ENCODE measurements around the gene SPTB.

The SPTB gene

DNA sequence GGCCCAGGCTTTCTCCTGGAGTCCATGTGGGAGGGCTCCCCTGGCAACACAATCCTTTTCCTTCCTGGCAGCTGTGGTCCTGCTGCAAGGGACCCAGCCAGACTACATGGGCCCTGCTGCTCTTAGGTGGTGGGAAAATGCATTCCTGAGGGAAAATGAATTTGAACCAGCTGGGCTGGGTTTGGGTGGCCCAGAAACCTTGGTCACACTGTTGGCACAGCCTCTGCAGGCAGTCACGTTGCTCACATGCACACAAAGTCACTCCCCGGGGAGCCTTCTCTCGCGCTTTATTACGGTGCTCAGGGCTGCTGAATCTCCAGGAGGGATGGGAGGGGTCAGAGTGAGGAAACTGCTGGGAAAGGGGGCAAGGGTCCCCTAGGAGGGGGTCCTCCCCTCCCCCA lies 158.3 kb downstream of the SPTB start:
- Mint-ChIP-seq H3K27me3 (no peaks in the 10 kb centered on the region), H3K9me3 (no peaks in the 10 kb centered on the region), H3K27ac (peak overlapping the region; percentile 54), H3K4me3 (no peak overlapping the region), H3K36me3 (ENCODE audit: low read depth) (no peaks in the 10 kb centered on the region), H3K4me1 (ENCODE audit: low read depth) (peaks cover 84% of the 10 kb centered on the region)
- DNase-seq: no peak

DNA sequence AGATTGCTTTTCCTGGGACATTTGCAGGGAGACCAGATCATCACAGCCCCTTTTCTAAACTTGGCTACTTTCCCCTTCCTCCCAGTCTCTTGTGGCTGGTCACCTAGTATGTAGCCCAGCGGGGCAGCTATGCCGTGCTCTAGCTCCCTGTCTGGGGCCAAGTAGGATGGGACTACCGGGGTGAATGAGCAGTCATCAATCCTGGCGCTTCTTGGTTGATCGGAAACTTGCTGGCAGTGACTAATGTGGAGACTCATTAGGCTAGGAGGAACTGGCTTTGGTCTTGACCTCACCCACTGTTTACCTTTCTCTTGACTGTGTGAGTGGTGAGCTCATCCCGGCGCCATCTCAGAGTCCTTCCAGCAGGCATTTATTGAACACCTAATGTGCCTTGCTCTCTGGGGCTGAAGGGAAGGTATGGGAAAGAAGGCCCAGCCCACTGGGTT lies 159.6 kb downstream of the SPTB start:
- DNase-seq: no peak
- Mint-ChIP-seq H3K27me3 (no peaks in the 10 kb centered on the region), H3K27ac (peak overlapping the region; percentile 53), H3K4me1 (ENCODE audit: low read depth) (peaks cover 75% of the 10 kb centered on the region), H3K4me3 (no peak overlapping the region), H3K9me3 (no peaks in the 10 kb centered on the region), H3K36me3 (ENCODE audit: low read depth) (no peaks in the 10 kb centered on the region)

DNA sequence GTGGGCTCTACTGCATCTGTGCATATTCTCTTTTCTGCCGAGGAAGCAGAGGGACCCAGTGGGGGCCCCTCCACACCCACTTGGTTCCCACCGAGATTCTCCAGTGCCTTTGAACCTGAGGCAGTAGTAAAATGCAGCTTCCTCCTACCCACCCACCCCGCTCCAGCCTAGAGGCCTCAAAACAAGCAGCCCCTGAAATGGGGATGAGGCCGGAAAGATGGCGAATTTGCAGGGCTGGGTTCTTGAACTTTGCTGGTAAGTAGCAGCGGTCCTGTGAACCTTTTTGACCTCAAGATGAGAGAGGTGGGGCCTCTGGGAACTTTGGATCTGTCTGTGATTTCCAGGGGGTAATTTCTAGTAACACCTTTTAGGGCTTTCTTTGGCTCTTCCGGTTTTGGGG lies 160.1 kb downstream of the SPTB start:
- no peaks in the 10 kb centered on the region for H3K27me3 Mint-ChIP-seq

DNA sequence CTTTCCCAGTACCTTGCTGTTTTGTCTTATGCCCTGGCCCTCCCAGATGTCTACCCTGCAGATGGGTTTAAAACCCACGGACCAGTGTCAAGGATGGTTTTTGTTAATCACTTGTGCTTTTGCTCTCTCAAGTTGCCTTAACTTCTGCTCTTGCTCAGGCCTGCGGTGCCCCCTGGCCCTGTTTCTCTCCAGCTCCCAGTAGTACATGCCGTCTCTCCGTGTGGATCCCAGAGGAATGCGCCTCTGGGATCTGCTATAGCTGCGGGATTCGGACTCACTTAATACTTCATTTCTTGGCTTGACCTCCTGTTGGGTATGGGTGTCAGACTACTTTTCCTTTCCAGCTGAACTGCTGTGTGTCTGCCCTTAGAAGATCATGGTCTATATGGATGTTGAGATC lies 160.9 kb downstream of the SPTB start:
- Mint-ChIP-seq H3K36me3 (ENCODE audit: low read depth) (peaks cover 2% of the 10 kb centered on the region), H3K9me3 (peaks cover 5% of the 10 kb centered on the region), H3K4me3 (no peak overlapping the region), H3K4me1 (ENCODE audit: low read depth) (peaks cover 68% of the 10 kb centered on the region), H3K27ac (no peak overlapping the region), H3K27me3 (no peaks in the 10 kb centered on the region)
- no peak for DNase-seq

More for the DNA sequence above, 160.1 kb downstream of the SPTB start:
- Mint-ChIP-seq H3K4me1 (ENCODE audit: low read depth) (peaks cover 73% of the 10 kb centered on the region), H3K27ac (peak overlapping the region; percentile 53), H3K36me3 (ENCODE audit: low read depth) (no peaks in the 10 kb centered on the region), H3K4me3 (no peak overlapping the region), H3K9me3 (peaks cover under 1% of the 10 kb centered on the region)
- no peak for DNase-seq

DNA sequence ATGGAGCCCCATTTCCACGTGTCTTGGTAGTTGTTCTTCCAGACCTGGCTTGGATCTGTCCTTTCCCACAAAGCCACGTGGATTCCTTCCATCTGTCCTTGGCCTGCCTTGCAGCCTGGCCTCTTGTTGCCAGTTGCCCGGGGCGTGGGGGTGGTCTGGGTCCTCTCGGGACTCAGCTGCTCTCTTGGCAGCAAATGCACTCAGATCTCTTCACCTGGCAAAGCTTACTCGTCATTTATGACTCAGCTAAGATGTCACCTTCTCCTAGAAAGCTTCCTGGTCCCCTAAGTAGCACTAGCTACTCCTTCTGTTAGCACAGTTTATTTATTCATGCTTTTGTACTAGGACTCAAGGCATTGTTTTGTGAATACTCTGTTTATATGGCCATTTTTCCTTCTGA lies 161.8 kb downstream of the SPTB start:
- Mint-ChIP-seq H3K4me1 (ENCODE audit: low read depth) (peaks cover 62% of the 10 kb centered on the region), H3K36me3 (ENCODE audit: low read depth) (peaks cover 2% of the 10 kb centered on the region), H3K4me3 (no peak overlapping the region), H3K9me3 (peaks cover 12% of the 10 kb centered on the region), H3K27me3 (no peaks in the 10 kb centered on the region), H3K27ac (peak overlapping the region; percentile 5)
- DNase-seq: no peak

DNA sequence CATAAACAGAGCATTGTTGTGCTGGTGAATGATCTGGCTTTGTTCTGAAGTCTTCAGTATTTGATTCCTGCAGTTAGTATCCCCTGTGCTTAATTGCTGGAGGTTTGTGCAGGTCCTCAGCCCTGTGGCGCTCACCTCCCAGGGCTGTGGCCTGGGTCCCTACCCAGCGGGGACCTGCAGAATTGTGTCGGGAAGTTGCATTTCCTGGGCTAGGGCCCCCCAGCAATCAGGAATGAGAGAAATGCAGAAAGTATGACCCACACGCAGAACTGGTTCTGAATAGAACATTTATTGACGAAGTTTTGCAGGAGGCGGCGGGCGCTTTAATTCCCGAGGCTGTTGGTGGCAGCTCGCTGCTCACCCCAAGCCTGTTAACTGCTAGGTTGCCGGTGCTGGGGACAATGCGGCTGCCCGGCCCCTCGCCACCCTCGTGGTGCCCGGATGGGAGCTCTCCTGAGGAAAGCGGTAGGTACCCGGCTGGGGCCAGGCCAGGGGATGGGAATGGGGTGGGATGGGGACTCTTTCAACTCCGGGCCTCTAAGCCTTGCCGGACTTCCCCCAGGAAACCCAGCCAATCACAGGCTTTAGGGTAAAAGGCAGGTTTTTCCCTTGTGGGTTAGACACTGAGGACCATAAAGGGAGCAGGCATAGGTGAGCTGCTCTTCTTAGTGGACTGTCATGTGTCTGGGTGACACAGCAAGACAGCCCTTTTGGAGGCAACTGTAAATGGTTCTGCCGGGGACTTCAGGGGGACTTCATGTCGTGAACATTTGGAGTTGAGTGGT lies 163.9 kb downstream of the SPTB start:
- H3K4me1 Mint-ChIP-seq (ENCODE audit: low read depth): peaks cover 45% of the 10 kb centered on the region
- no peak overlapping the region for H3K4me3 Mint-ChIP-seq
- H3K27me3 Mint-ChIP-seq: no peaks in the 10 kb centered on the region
- peaks cover 17% of the 10 kb centered on the region for H3K9me3 Mint-ChIP-seq
- H3K36me3 Mint-ChIP-seq (ENCODE audit: low read depth): peaks cover 2% of the 10 kb centered on the region
- no peak for DNase-seq
- H3K27ac Mint-ChIP-seq: no peak overlapping the region

DNA sequence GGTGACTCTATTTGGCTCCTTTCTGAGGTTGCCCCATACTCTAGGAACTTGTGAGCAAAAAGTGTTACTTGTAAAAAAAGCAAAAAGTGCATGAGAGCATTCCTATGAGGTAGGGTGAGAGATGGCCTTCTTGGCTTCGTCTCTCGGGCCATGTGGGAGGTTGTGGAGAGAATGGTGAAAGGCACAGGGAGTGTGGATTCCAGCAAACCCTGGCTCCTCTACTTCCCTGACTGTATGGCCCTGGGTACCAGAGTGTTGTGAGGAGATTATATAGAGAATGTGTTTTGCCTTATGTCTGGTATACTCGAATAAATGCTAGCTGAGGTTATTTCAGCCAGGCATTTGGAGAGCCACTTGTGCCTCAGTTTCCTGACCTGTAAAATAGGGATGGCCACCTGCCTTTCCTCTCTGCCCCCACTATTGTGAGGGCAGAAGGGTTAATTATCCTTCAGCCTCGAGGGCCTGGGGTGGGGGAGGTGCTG lies 164.5 kb downstream of the SPTB start:
- Mint-ChIP-seq H3K4me1 (ENCODE audit: low read depth) (peaks cover 44% of the 10 kb centered on the region), H3K27me3 (no peaks in the 10 kb centered on the region), H3K27ac (no peak overlapping the region), H3K36me3 (ENCODE audit: low read depth) (peaks cover 2% of the 10 kb centered on the region), H3K4me3 (no peak overlapping the region), H3K9me3 (peaks cover 17% of the 10 kb centered on the region)
- DNase-seq: no peak

DNA sequence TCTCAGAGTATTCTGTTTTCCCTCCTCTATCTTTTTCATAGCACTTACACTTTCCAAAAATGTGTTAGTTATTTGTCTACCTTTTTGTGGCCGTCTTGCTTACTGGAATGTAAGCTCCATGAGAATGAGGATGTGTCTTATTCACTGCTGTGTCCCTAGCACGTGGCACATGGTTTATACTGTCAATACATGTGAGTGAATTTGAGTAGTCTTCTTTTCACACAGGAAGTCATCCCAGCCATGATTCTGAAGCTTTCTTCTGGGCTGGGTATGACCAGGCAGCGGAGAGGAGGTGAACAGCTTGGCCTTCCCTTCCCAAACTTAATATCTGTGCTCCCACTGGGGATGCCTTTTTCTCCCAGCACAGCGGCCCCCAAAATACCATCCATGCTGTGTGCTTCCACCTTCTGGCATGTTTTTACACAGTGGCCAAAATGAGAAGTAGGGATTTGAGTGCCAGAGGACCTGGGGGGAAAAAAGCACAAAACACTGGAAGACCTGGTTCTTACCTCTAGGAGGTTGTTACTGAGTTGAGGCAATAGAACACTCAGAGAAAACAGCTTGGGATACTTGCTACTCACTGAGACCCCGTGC lies 165.2 kb downstream of the SPTB start:
- Mint-ChIP-seq H3K27ac (no peak overlapping the region), H3K4me3 (no peak overlapping the region), H3K4me1 (ENCODE audit: low read depth) (peaks cover 41% of the 10 kb centered on the region), H3K9me3 (peaks cover 17% of the 10 kb centered on the region), H3K36me3 (ENCODE audit: low read depth) (peaks cover 2% of the 10 kb centered on the region), H3K27me3 (no peaks in the 10 kb centered on the region)
- DNase-seq: no peak

DNA sequence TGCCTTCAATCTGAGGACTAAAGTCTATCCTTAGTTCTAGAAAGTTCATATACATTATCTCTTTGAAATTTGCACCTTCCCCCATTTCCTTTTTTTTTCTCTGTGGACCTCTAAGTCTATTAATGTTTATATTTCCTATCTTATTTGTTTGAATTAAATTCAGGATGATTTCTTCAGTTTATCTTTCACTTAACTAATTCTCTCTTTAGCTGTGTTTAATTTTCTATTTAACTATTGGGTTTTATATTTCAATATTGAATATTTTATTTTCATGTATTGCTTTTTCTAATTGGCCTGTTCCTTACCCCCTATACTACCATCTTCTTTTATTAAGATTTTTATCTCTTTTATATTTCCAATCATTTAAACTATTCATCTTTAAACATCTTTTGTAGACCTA lies 166.0 kb downstream of the SPTB start:
- H3K27me3 Mint-ChIP-seq: peaks cover 5% of the 10 kb centered on the region
- no peak overlapping the region for H3K27ac Mint-ChIP-seq
- peaks cover 17% of the 10 kb centered on the region for H3K9me3 Mint-ChIP-seq
- H3K4me3 Mint-ChIP-seq: no peak overlapping the region
- H3K4me1 Mint-ChIP-seq (ENCODE audit: low read depth): peaks cover 46% of the 10 kb centered on the region
- peaks cover 2% of the 10 kb centered on the region for H3K36me3 Mint-ChIP-seq (ENCODE audit: low read depth)
- DNase-seq: no peak

DNA sequence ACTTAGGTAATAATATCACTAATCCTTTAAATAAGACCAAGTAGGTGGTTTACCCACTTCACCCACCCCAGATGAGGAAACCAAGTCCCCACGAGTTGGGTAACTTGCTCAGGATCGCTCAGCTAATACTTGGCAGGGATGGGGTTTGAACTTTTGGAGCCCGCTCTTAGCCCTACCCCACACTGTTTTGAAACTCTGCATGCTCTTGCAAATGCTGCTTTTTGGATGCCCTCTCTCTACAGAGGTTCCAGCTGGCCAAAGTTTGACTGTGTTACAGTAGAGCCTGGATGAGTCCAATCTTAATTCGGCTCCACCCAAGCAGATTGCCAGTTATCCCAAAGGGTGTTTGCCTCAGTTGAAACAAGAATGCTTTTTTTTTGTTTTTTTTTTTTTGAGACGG lies 168.7 kb downstream of the SPTB start:
- H3K4me1 Mint-ChIP-seq (ENCODE audit: low read depth): peaks cover 42% of the 10 kb centered on the region
- no peak for DNase-seq
- H3K27ac Mint-ChIP-seq: no peak overlapping the region
- H3K36me3 Mint-ChIP-seq (ENCODE audit: low read depth): peaks cover 2% of the 10 kb centered on the region
- peaks cover 6% of the 10 kb centered on the region for H3K27me3 Mint-ChIP-seq
- H3K9me3 Mint-ChIP-seq: peaks cover 17% of the 10 kb centered on the region
- no peak overlapping the region for H3K4me3 Mint-ChIP-seq

DNA sequence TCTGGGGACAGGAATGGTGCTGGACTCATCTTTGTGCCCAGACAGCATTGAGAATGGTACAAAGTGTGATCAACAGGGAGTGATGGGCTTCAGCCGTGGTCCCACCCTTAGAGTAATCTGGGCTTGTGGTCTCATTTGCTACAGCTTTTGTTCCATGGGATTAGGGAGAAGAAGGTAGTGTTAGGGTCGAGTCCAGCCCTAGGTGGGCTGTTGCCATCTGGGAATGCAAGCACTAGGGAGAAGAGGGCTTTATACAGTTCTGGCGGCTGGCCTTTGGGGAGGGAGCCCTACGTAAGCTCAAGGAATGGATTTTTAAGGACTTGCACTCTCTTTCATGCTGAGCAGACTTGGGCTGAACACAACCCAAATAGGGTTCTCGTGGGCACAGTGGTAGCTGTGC lies 170.6 kb downstream of the SPTB start:
- Mint-ChIP-seq H3K4me3 (peak overlapping the region; percentile 52), H3K27me3 (peaks cover 17% of the 10 kb centered on the region), H3K27ac (peak overlapping the region; percentile 80), H3K4me1 (ENCODE audit: low read depth) (peaks cover 41% of the 10 kb centered on the region), H3K36me3 (ENCODE audit: low read depth) (no peaks in the 10 kb centered on the region), H3K9me3 (peaks cover 11% of the 10 kb centered on the region)
- DNase-seq: no peak

DNA sequence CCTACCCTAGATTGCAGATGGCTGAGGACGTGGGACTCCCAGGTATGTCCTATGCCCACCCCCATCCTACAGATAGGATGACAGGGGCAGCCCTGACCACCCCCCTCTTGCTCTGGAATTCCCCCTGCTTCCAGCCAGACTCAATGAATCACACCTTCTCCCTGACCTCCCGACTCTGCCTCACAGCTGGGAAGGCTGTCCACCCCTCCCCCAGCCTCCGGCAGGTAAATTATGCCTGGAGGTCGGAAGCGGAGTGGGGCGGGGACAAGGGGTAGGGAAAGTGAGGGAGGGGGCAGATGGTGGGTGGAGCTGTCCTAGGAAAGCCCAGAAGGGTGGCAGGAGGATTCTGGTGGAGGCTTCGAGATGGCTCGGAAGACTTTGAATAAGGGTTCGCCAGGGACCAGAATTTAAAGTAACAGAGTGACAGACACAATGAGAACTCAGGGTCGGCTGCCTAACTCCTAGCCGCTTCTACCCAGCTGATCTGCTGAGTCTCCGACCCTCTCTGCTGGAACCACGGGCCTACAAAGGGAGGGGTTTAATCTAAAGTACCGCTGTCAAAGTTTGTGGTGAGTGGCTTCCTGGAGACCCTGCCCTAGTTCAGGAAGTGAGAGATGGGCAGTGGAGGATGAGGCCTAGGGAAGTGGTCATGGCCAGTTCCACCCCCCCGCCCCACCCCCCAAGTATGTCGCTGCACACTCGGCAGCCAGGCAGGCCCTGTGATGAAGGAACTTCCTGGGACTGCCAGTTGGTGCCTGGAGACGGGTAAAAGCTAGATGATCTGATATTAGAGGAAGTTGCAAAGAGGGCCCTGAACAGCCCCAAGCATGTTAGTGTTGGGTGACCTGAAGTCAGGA lies 171.3 kb downstream of the SPTB start:
- Mint-ChIP-seq H3K27me3 (peaks cover 22% of the 10 kb centered on the region), H3K4me1 (ENCODE audit: low read depth) (peaks cover 46% of the 10 kb centered on the region)

DNA sequence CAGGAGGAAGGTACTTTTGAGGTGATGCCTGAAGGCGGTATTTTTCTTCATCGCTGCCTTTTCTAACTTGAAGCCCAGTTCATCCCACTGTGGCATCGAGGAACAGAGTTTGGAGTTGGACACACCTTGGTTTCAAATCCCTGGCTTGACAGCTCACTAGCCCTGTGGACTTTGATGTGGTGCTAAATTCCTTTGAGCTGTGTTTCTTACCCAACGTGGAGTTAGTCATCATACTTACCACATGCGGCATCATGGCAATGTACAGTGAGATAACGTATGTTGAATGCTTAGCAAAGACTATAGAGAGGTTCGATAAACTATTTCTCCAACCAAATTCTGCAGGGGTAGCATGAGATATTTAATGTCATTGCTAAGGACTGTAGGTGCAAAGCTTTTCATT lies 172.0 kb downstream of the SPTB start:
- no peak for DNase-seq
- Mint-ChIP-seq H3K4me3 (no peak overlapping the region), H3K36me3 (ENCODE audit: low read depth) (no peaks in the 10 kb centered on the region), H3K27ac (peak overlapping the region; percentile 10), H3K4me1 (ENCODE audit: low read depth) (peaks cover 51% of the 10 kb centered on the region), H3K27me3 (peaks cover 29% of the 10 kb centered on the region), H3K9me3 (peaks cover 2% of the 10 kb centered on the region)

More for the DNA sequence above, 171.3 kb downstream of the SPTB start:
- DNase-seq: peak; percentile 42
- no peaks in the 10 kb centered on the region for H3K36me3 Mint-ChIP-seq (ENCODE audit: low read depth)
- H3K4me3 Mint-ChIP-seq: peak overlapping the region; percentile 52
- peaks cover 8% of the 10 kb centered on the region for H3K9me3 Mint-ChIP-seq
- H3K27ac Mint-ChIP-seq: peak overlapping the region; percentile 80

DNA sequence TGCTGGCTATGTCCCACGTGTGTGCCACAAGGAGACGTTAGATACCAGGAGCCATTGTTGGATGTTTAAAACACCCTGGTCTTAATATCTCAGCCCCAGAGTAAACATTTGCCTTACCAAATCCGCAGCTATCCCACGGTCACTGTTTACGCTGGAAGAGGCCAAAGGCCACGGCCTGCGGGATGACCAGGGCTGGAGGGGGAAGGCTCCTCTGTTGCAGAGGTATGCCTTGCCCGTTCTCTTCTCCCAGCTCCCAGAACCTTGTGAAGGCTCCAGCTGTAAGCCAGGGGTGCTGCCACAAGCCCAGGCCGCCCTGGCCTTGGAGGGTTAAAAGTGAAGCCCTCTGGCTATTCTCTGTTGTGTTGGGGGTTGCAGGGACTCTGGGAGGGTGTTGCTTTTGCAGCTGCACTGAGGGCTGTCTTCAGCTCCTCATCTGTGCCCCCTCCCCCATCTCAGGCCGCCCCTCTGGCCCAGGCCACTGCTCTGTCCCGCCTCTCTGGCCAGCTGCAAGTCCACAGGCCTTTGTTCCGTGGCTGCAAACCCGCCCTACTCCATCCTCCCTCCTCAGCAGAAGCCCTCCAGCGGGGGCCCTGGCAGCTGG lies 173.0 kb downstream of the SPTB start:
- H3K27me3 Mint-ChIP-seq: peaks cover 34% of the 10 kb centered on the region
- no peaks in the 10 kb centered on the region for H3K9me3 Mint-ChIP-seq
- H3K4me3 Mint-ChIP-seq: no peak overlapping the region
- peaks cover 52% of the 10 kb centered on the region for H3K4me1 Mint-ChIP-seq (ENCODE audit: low read depth)
- H3K27ac Mint-ChIP-seq: no peak overlapping the region
- no peaks in the 10 kb centered on the region for H3K36me3 Mint-ChIP-seq (ENCODE audit: low read depth)
- DNase-seq: no peak
